Suprapubic skin (tissue), 3 donors: ENCODE results near the gene CDK9.

Experiments used
- CTCF ChIP-seq, 2 donors: fragments of 200-600 bp in 1 of 2; fragments of 450-650 bp in 1 of 2; sonication (generic) in 1 of 2; IDR thresholded peaks; one replicate each; pipeline ENCODE4 v1.5.1; 2016 to 2019; ENCODE audit warnings: antibody characterized with exemption in 2 of 2, mild to moderate bottlenecking in 1 of 2, moderate library complexity in 1 of 2
- POLR2A ChIP-seq, 2 donors: fragments of 450-650 bp; IDR thresholded peaks; one replicate each; pipeline ENCODE4 v1.6.1; 2017; ENCODE audit warnings: antibody characterized with exemption in 2 of 2, mild to moderate bottlenecking in 2 of 2, moderate library complexity in 2 of 2

- TF ChIP-seq POLR2A (IDR thresholded peaks at IDR 0.05): no peak
- TF ChIP-seq CTCF (IDR thresholded peaks at IDR 0.05): no peak
These were observed 24.3 kb upstream of the CDK9 start for GRCh38 chr9:127761491-127761956.
